Embryonic facial prominence (tissue), 1 donor: ENCODE data around the gene IMMP2L.

Source experiments
- DNase-seq: peaks from one replicate; pipeline ENCODE4 v3.0.0-alpha.2; 2016; ENCODE audit errors: extremely low spot score

The IMMP2L gene

GRCh38 chr7:110633313-110633712 lies 929.0 kb downstream of the IMMP2L start:
- no peak for DNase-seq

- no peak for DNase-seq
These were observed 935.9 kb downstream of the IMMP2L start for GRCh38 chr7:110626414-110626813.

- no peak for DNase-seq
These were observed 937.0 kb downstream of the IMMP2L start for GRCh38 chr7:110625294-110625693.

GRCh38 chr7:110623436-110623835 lies 938.9 kb downstream of the IMMP2L start:
- no peak for DNase-seq

GRCh38 chr7:110621289-110621688 lies 941.0 kb downstream of the IMMP2L start:
- DNase-seq, result no peak

- DNase-seq, result no peak
These were observed 942.1 kb downstream of the IMMP2L start for GRCh38 chr7:110620110-110620735.
